Fibroblast of mammary gland (primary cell): ENCODE measurements around the gene SAMD3.
"Not testable (repeated sequence)": the region's sequence is repeated elsewhere in the genome, so short reads cannot be mapped to it uniquely, and the experiment has no call there.

Source experiments
- DNase-seq: peaks from one replicate; pipeline ENCODE4 v3.0.0-alpha.2; 2010; ENCODE audit warnings: low read depth
- H3K4me3 ChIP-seq: 2 replicates; pipeline ENCODE4 v1.5.1; 2011; ENCODE audit warnings: low read depth, mild to moderate bottlenecking, low read length, moderate library complexity; ENCODE audit not compliant: control insufficient read depth
- TF ChIP-seq, protein P1 (sequence below): conservative IDR thresholded peaks from 2 replicates; pipeline ENCODE4 v1.5.1; 2011; ENCODE audit warnings: low read depth, low read length, inconsistent platforms; ENCODE audit not compliant: control insufficient read depth, insufficient read depth

The SAMD3 gene, protein sequence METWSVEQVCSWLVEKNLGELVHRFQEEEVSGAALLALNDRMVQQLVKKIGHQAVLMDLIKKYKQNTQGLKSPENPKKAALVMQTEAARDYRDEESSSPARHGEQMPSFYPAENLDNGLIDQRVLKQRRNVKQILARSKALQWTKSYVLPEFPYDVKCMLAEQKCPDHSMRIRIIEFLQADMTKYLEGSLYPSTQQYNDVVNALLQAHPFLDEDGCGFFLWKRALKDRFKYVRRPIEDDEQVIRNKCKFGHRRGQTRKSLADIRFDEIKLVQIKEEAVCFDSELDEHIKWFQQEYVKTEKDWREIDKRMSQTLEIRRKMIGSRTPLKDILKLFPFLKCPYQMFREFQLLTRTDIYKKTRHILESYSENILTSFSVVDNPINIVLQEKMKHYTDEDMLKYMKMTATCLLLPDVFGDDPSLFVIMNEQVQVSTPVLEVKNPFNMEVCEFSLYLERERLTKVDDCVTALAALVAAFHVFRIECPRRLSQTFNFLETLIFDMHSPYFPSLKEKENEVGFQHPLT

DNA sequence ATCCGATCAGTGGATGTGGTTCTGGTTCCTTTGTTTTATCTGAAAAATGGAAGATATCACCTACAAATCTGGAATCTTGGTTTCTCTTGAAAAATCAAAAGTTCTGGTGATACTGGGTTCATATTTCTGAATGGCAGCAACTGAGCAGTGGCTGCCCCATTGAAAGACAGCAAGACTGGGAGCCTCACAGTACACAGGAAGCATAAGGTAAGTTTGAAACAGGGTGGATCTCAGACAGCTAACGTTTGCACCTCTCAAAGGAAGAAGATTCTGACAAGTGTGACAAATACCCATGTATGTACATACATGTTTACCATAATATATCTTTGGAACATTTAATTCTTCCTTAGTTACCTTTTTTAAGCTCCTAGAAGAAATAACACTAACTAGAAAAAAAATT, at the start of gene SAMD3:
Gene SAMD3, minus strand, starts transcription at position 177 of the 400 bp plus-strand sequence. CDS start 7,678 bp downstream, outside the sequence.
- TF ChIP-seq, protein P1, sequence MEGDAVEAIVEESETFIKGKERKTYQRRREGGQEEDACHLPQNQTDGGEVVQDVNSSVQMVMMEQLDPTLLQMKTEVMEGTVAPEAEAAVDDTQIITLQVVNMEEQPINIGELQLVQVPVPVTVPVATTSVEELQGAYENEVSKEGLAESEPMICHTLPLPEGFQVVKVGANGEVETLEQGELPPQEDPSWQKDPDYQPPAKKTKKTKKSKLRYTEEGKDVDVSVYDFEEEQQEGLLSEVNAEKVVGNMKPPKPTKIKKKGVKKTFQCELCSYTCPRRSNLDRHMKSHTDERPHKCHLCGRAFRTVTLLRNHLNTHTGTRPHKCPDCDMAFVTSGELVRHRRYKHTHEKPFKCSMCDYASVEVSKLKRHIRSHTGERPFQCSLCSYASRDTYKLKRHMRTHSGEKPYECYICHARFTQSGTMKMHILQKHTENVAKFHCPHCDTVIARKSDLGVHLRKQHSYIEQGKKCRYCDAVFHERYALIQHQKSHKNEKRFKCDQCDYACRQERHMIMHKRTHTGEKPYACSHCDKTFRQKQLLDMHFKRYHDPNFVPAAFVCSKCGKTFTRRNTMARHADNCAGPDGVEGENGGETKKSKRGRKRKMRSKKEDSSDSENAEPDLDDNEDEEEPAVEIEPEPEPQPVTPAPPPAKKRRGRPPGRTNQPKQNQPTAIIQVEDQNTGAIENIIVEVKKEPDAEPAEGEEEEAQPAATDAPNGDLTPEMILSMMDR, result no peak
- H3K4me3 ChIP-seq, result no peak within 1 kb of the TSS
- DNase-seq, result no peak

DNA sequence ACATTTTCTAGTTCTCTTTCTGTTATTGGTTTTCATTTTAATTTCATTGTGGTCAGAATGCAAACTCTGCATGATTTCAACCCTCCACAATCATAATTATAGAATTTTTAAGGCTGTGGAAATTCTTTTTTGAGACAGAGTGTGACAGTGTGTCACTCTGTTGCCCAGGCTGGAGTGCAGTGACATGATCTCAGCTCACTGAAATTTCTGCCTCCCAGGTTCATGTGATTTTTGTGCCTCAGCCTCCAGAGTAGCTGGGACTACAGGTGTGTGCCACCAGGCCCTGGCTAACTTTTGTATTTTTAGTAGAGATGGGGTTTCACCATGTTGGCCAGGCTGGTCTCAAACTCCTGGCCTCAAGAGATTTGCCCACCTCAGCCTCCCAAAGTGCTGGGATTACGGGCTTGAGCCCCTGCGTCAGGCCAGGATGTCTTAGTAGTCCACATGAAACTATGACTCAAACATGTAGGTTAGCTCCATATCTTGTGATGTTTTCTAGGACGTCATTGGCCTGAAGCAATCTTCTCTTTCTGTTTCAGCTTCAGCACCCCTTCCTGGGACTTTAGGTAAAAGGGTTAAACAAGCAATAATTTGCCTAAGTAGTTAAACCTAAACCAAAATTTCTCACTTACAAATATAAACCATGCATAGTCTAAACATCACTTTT, 47.4 kb upstream of the SAMD3 start:
- TF ChIP-seq, protein P1, result no peak
- no peak for DNase-seq
- no peak overlapping the region for H3K4me3 ChIP-seq

DNA sequence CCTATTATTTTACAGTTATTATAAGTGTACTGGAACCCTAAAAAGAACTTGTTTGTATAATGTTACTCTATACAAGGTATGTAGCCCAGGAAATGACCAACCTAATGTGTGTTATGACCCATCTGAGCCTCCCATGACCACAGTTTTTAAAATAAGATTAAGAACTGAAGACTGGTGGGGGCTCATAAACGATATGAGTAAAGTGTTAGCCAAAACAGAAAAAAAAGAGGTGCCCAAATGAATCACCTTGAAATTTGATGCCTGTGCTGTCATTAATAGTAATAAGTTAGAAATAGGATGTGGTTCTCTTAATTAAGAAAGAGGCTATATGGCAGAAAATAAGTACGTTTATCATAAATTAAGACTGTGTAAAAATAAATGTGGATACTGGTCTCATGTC, 42.8 kb upstream of the SAMD3 start:
- H3K4me3 ChIP-seq, DNase-seq: not testable (repeated sequence)

DNA sequence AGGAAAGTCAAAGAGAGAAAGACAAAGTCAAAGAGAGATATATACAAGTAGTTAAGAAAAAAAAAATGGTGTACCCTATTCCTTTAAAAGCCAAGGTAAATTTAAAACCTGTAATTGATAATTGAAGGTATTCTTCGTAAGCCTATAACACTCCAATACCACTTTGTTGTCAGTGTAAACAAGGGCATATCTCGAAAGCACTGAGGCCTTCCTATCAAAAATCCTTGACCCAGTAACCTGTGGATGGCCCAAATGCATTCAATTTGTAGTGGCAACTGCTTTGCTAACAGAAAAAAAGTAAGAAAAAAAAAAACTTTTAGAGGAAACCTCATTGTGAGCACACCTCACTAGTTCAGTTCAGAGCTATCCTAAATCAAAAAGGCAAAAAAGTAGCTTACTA, 39.3 kb upstream of the SAMD3 start:
- H3K4me3 ChIP-seq, result no peak overlapping the region
- DNase-seq, result no peak
- TF ChIP-seq, protein P1, result no peak

DNA sequence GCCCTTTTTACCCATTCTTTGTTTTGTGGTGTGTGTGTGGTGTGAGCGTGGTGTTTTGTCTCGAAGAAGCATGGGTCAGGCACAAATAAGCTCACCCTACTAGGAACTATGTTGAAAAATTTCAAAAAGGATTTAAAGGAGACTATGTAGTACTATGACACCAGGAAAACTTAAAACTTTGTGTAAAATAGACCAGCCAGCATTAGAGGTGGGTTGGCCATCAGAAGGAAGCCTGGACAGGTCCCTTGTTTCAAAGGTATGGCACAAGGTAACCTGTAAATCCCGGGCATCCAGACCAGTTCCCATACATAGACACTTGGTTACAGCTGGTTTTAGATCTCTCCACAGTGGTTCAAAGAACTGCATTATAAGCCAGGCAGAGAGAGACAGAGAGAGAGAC, 38.8 kb upstream of the SAMD3 start:
- not testable (repeated sequence) for DNase-seq, H3K4me3 ChIP-seq

DNA sequence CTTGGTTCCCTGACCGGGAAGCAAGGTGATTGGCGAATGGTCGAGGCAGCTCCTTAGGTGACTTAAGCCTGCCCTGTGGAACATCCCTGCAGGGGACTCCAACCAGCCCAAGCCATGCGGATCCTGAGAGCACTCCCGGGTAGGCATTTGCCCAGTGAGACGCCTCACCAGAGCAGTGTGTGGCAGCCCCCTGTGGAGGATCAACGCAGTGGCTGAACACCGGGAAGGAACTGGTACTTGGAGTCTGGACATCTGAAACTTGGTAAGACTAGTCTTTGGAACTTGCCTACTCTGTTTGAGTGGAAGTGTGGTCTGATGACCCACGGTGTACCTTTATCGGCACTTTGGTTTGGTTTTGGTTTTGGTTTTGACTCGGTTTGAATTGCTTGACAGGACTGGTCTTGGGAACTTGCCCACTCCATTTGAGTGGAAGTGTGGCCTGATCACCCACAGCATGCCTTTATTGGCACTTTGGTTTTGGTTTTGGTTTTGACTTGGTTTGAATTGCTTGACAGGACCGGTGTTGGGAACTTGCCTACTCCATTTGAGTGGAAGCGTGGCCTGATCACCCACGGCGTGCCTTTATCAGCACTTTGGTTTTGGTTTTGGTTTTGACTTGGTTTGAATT, 38.0 kb upstream of the SAMD3 start:
- H3K4me3 ChIP-seq, DNase-seq: not testable (repeated sequence)

DNA sequence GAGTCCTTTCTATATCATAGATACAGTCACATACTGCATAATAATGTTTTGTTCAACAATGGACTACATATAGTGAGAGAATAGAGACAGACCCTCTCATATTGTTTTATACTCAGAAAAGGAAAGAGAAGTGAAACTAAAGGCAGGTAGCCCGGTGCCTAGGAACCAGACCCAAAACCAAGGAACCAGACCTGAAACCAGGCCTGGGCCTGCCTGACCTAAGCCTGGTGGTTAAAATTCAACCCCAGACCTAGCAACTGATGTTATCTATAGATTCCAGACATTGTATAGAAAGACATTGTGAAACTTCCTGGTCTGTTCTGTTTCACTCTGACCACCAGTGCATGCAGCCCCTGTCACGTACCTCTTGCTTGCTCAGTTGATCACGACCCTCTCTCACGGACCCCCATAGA, 37.3 kb upstream of the SAMD3 start:
- H3K4me3 ChIP-seq, DNase-seq: not testable (repeated sequence)

DNA sequence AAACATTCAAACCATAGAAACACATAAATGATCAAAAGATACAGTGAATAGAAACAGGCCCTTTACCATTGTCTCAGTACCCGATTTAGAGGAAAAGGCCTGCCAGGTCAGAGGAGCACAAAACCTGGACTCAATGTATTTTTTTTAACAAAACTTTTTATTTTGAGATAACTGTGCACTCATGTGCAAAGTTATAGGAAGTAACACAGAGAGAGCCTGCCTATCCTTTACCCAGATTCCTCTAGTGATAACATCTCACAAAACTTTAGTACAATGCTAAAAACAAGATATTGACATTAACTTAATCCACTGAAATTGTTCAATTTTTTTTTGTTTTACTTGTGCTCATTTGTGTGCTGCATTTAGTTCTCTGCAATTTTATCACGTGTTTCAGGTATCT, 36.8 kb upstream of the SAMD3 start:
- H3K4me3 ChIP-seq, result no peak overlapping the region
- TF ChIP-seq, protein P1, result no peak

More for the DNA sequence above, 36.8 kb upstream of the SAMD3 start:
- DNase-seq, result no peak
